ENCODE measurements around the gene PTGES. TPM values are rescaled to one million over a fixed set of nuclear protein-coding genes. Genes with fewer than 3 reads are reported as not detected.

PTGES gene
- total RNA-seq, 1 donor from 2014 or later, result 29.1 TPM

GRCh38 chr9:129759804-129760502 lies 7.1 kb upstream of the PTGES start:
- no peaks in the 10 kb centered on the region for H3K9me3 Mint-ChIP-seq
- no peaks in the 10 kb centered on the region for H3K36me3 Mint-ChIP-seq
- no peak for TF ChIP-seq CTCF (conservative IDR thresholded peaks at IDR 0.05)
- H3K27me3 Mint-ChIP-seq, result no peaks in the 10 kb centered on the region
- peak overlapping the region; percentile 29 for H3K27ac Mint-ChIP-seq
- no peak for DNase-seq (ENCODE audit: extremely low spot score, unreplicated experiment)
- peaks cover 27% of the 10 kb centered on the region for H3K4me1 Mint-ChIP-seq (ENCODE audit: unreplicated experiment)
- H3K4me3 Mint-ChIP-seq, result no peak overlapping the region

DNA sequence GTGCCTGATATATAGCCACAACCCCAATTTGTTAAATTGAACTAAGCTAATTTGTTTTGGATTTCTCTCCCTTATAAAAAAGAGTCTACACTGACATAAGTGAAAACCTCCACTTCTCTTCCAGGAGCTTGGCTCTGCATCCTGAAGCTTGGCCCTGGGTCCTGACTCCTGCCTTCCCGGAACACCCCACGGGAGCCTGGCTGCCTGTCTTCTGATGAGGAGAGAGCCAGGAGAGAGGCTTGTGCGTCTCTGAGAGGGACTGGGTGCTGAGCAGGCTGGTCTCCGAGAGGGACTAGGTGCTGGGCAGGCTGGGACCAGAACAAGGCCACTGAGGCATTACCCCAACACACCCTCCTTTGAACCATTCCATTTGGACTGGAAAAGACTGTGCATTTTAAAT lies 6.5 kb upstream of the PTGES start:
- Mint-ChIP-seq H3K27me3 (no peaks in the 10 kb centered on the region), H3K9me3 (no peaks in the 10 kb centered on the region), H3K4me1 (ENCODE audit: unreplicated experiment) (peaks cover 27% of the 10 kb centered on the region), H3K4me3 (no peak overlapping the region), H3K27ac (peak overlapping the region; percentile 29), H3K36me3 (no peaks in the 10 kb centered on the region)
- DNase-seq (ENCODE audit: extremely low spot score, unreplicated experiment), result no peak
- TF ChIP-seq CTCF (conservative IDR thresholded peaks at IDR 0.05), result no peak

GRCh38 chr9:129757045-129757444 lies 4.2 kb upstream of the PTGES start:
- no peak for TF ChIP-seq CTCF (conservative IDR thresholded peaks at IDR 0.05)
- no peak overlapping the region for H3K4me3 Mint-ChIP-seq
- DNase-seq (ENCODE audit: extremely low spot score, unreplicated experiment), result no peak
- no peaks in the 10 kb centered on the region for H3K9me3 Mint-ChIP-seq
- no peaks in the 10 kb centered on the region for H3K36me3 Mint-ChIP-seq
- H3K27me3 Mint-ChIP-seq, result no peaks in the 10 kb centered on the region
- peaks cover 34% of the 10 kb centered on the region for H3K4me1 Mint-ChIP-seq (ENCODE audit: unreplicated experiment)
- no peak overlapping the region for H3K27ac Mint-ChIP-seq

- Mint-ChIP-seq H3K9me3 (no peaks in the 10 kb centered on the region), H3K27me3 (no peaks in the 10 kb centered on the region), H3K36me3 (no peaks in the 10 kb centered on the region), H3K4me3 (no peak overlapping the region), H3K4me1 (ENCODE audit: unreplicated experiment) (peaks cover 29% of the 10 kb centered on the region), H3K27ac (no peak overlapping the region)
- DNase-seq (ENCODE audit: extremely low spot score, unreplicated experiment), result no peak
- TF ChIP-seq CTCF (conservative IDR thresholded peaks at IDR 0.05), result no peak
Observed at GRCh38 chr9:129756191-129756590, 3.3 kb upstream of the PTGES start.

DNA sequence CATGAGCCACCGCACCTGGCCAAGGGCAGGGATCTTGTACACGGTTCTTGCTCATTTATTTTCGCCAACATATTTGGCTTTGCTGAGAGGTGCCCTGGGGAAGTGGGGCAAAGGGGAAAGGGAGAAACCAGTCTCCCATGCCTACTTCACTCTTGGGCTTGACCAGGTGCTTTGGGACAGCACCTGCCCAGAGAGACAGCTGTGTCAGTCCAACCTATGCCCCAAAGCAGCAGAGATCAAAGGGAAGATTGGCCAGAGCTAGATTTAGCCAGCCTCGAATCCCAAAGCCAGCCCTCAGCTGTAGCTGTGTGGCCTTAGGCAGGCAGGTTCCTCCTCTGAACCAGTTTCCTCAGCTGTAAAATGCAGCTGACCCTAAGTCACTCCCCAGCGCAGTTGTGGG lies 2.3 kb upstream of the PTGES start:
- Mint-ChIP-seq H3K4me1 (ENCODE audit: unreplicated experiment) (peaks cover 25% of the 10 kb centered on the region), H3K4me3 (no peak overlapping the region), H3K27ac (no peak overlapping the region), H3K36me3 (no peaks in the 10 kb centered on the region), H3K9me3 (no peaks in the 10 kb centered on the region), H3K27me3 (no peaks in the 10 kb centered on the region)
- no peak for TF ChIP-seq CTCF (conservative IDR thresholded peaks at IDR 0.05)
- DNase-seq (ENCODE audit: extremely low spot score, unreplicated experiment), result no peak

Measured in type B pancreatic cell (in vitro differentiated cells).